GM10266 (cell line): Measurements from ENCODE around the gene PWWP2B.

ENCODE experiments used
- DNase-seq: peaks from one replicate; pipeline ENCODE4 v3.0.0; 2012; ENCODE audit errors: extremely low spot score
- CTCF ChIP-seq: IDR thresholded peaks from 2 replicates; pipeline ENCODE4 v1.5.1; 2012; ENCODE audit warnings: mild to moderate bottlenecking, low read depth; ENCODE audit not compliant: control insufficient read depth, insufficient read depth; ENCODE audit errors: missing control alignments

The PWWP2B gene

GRCh38 chr10:132439424-132440163 lies 42.6 kb downstream of the PWWP2B start:
- no peak for DNase-seq
- TF ChIP-seq CTCF: no peak

GRCh38 chr10:132440791-132441565 lies 44.0 kb downstream of the PWWP2B start:
- TF ChIP-seq CTCF: no peak
- no peak for DNase-seq

- TF ChIP-seq CTCF: no peak
Measured at GRCh38 chr10:132441818-132442524, 45.0 kb downstream of the PWWP2B start.

GRCh38 chr10:132442636-132443035 lies 45.6 kb downstream of the PWWP2B start:
- no peak for DNase-seq
- no peak for TF ChIP-seq CTCF

More at GRCh38 chr10:132441818-132442524, 45.0 kb downstream of the PWWP2B start:
- no peak for DNase-seq

GRCh38 chr10:132443605-132443982 lies 46.6 kb downstream of the PWWP2B start:
- DNase-seq: peak; percentile 60
- TF ChIP-seq CTCF: peak; percentile 59

GRCh38 chr10:132443983-132444876 lies 47.2 kb downstream of the PWWP2B start:
- no peak for TF ChIP-seq CTCF
- DNase-seq: no peak
